Measurements from ENCODE around the gene KCNJ2. TPM values are rescaled to one million over a fixed set of nuclear protein-coding genes. Genes with fewer than 3 reads are reported as not detected.

Gene KCNJ2
- polyA plus RNA-seq, 1 donor (not counting 4 experiments of a cell fraction or from before 2014, with no cell fraction given): 0.12 TPM

GRCh38 chr17:70208825-70209555 is 39.7 kb downstream of the KCNJ2 start:
- Histone ChIP-seq H4K20me1 (ENCODE audit: control insufficient read depth, extremely low read depth, insufficient read depth, low read length) (no peaks in the 10 kb centered on the region), H3K4me1 (ENCODE audit: control insufficient read depth, extremely low read depth, insufficient read depth, low read length) (no peaks in the 10 kb centered on the region), H3K9me3 (ENCODE audit: control insufficient read depth, low read depth, low read length) (no peaks in the 10 kb centered on the region), H2AFZ (ENCODE audit: control insufficient read depth, low read length) (no peak overlapping the region), H3K27ac (ENCODE audit: control insufficient read depth, insufficient read depth, low read length) (no peak overlapping the region), H3K27me3 (ENCODE audit: control insufficient read depth, extremely low read depth, insufficient read depth, low read length) (no peaks in the 10 kb centered on the region), H3K4me3 (ENCODE audit: control insufficient read depth in 2 of 3, extremely low read depth in 1 of 3, insufficient read depth in 2 of 3, low read depth in 1 of 3, low read length in 3 of 3) (no peak overlapping the region), H3K4me2 (ENCODE audit: control insufficient read depth, extremely low read depth, insufficient read depth, low read depth, low read length) (no peak overlapping the region), H3K36me3 (ENCODE audit: control insufficient read depth in 2 of 2, extremely low read depth in 1 of 2, insufficient read depth in 2 of 2, low read length in 2 of 2) (no peaks in the 10 kb centered on the region), H3K79me2 (ENCODE audit: control insufficient read depth, insufficient read depth, low read length) (no peaks in the 10 kb centered on the region), H3K9me1 (ENCODE audit: control insufficient read depth, extremely low read depth, insufficient read depth, low read length) (no peaks in the 10 kb centered on the region), H3K9ac (ENCODE audit: control insufficient read depth, extremely low read depth, insufficient read depth, low read length) (no peak overlapping the region)
- DNase-seq (ENCODE audit: low read depth, low spot score) (no peak), FAIRE-seq (peak; percentile 26)
- TF ChIP-seq CTCF (optimal IDR thresholded peaks at IDR 0.05 in 1 of 3, IDR thresholded peaks at IDR 0.05 in 1 of 3, conservative IDR thresholded peaks at IDR 0.05 in 1 of 3; ENCODE audit: extremely low read depth in 1 of 3, insufficient read depth in 2 of 3, low read length in 3 of 3): no peak
- TF ChIP-seq EZH2 (IDR thresholded peaks at IDR 0.05; ENCODE audit: low read length): no peak
- dilution Hi-C loops (cut with MboI; ENCODE audit: extremely low pct_ligation_motif_present, low sequenced_read_pairs): no loop called here

GRCh38 chr17:70215656-70216055 is 46.3 kb downstream of the KCNJ2 start:
- H3K9ac ChIP-seq (ENCODE audit: control insufficient read depth, extremely low read depth, insufficient read depth, low read length): no peak overlapping the region
- H2AFZ ChIP-seq (ENCODE audit: control insufficient read depth, low read length): no peak overlapping the region
- H3K79me2 ChIP-seq (ENCODE audit: control insufficient read depth, insufficient read depth, low read length): no peaks in the 10 kb centered on the region
- no peak overlapping the region for H3K27ac ChIP-seq (ENCODE audit: control insufficient read depth, insufficient read depth, low read length)
- no peaks in the 10 kb centered on the region for H3K9me1 ChIP-seq (ENCODE audit: control insufficient read depth, extremely low read depth, insufficient read depth, low read length)
- no peaks in the 10 kb centered on the region for H3K36me3 ChIP-seq (ENCODE audit: control insufficient read depth in 2 of 2, extremely low read depth in 1 of 2, insufficient read depth in 2 of 2, low read length in 2 of 2)
- H3K9me3 ChIP-seq (ENCODE audit: control insufficient read depth, low read depth, low read length): no peaks in the 10 kb centered on the region
- no peaks in the 10 kb centered on the region for H3K27me3 ChIP-seq (ENCODE audit: control insufficient read depth, extremely low read depth, insufficient read depth, low read length)
- no peak overlapping the region for H3K4me2 ChIP-seq (ENCODE audit: control insufficient read depth, extremely low read depth, insufficient read depth, low read depth, low read length)
- no peaks in the 10 kb centered on the region for H3K4me1 ChIP-seq (ENCODE audit: control insufficient read depth, extremely low read depth, insufficient read depth, low read length)
- TF ChIP-seq CTCF (optimal IDR thresholded peaks at IDR 0.05 in 1 of 3, IDR thresholded peaks at IDR 0.05 in 1 of 3, conservative IDR thresholded peaks at IDR 0.05 in 1 of 3; ENCODE audit: extremely low read depth in 1 of 3, insufficient read depth in 2 of 3, low read length in 3 of 3) (no peak), EZH2 (IDR thresholded peaks at IDR 0.05; ENCODE audit: low read length) (no peak)
- FAIRE-seq (no peak), DNase-seq (ENCODE audit: low read depth, low spot score) (no peak)
- H3K4me3 ChIP-seq (ENCODE audit: control insufficient read depth in 2 of 3, extremely low read depth in 1 of 3, insufficient read depth in 2 of 3, low read depth in 1 of 3, low read length in 3 of 3): no peak overlapping the region
- dilution Hi-C loops (cut with MboI; ENCODE audit: extremely low pct_ligation_motif_present, low sequenced_read_pairs): no loop called here
- no peaks in the 10 kb centered on the region for H4K20me1 ChIP-seq (ENCODE audit: control insufficient read depth, extremely low read depth, insufficient read depth, low read length)
